Neuronal stem cell (in vitro differentiated cells): ENCODE results near the gene WTAP.
"Not testable (repeated sequence)": the region's sequence is repeated elsewhere in the genome, so short reads cannot be mapped to it uniquely, and the experiment has no call there.

Experiments
- DNase-seq: peaks from one replicate; pipeline ENCODE4 v3.0.0-alpha.2; 2013; ENCODE audit warnings: low spot score
- H2AFZ ChIP-seq: one replicate; pipeline ENCODE4 v1.6.1; 2013; ENCODE audit warnings: mild to moderate bottlenecking, low read length, inconsistent platforms
- H2AK5ac ChIP-seq: 2 replicates; pipeline ENCODE4 v1.6.1; 2013; ENCODE audit warnings: low read depth, mild to moderate bottlenecking, inconsistent platforms, low read length, moderate library complexity, mixed read lengths
- H2BK120ac ChIP-seq: 2 replicates; pipeline ENCODE4 v1.6.1; 2013; ENCODE audit warnings: low read depth, mild to moderate bottlenecking, inconsistent platforms, low read length, moderate library complexity, mixed read lengths
- H2BK12ac ChIP-seq: one replicate; pipeline ENCODE4 v1.6.1; 2013; ENCODE audit warnings: low read length, inconsistent platforms
- H2BK15ac ChIP-seq: 2 replicates; pipeline ENCODE4 v1.6.1; 2013; ENCODE audit warnings: mild to moderate bottlenecking, low read length, inconsistent platforms, mixed read lengths
- H2BK5ac ChIP-seq: one replicate; pipeline ENCODE4 v1.6.1; 2013; ENCODE audit warnings: inconsistent platforms, mild to moderate bottlenecking, low read length, moderate library complexity
- H3K14ac ChIP-seq: one replicate; pipeline ENCODE4 v1.6.1; 2013; ENCODE audit warnings: low read length, inconsistent platforms
- H3K18ac ChIP-seq: 2 replicates; pipeline ENCODE4 v1.6.1; 2013; ENCODE audit warnings: low read length, inconsistent platforms
- H3K23ac ChIP-seq: 2 replicates; pipeline ENCODE4 v1.6.1; 2013; ENCODE audit warnings: low read depth, mild to moderate bottlenecking, mixed read lengths, low read length, inconsistent platforms; ENCODE audit not compliant: poor library complexity
- H3K27ac ChIP-seq: replicated peaks from 3 replicates; pipeline ENCODE4 v1.5.1; 2013; ENCODE audit warnings: low read length, inconsistent platforms
- H3K27me3 ChIP-seq, 3 experiments: 2 replicates each; pipeline ENCODE4 v1.6.1; 2013; ENCODE audit warnings: low read length in 3 of 3, mild to moderate bottlenecking in 2 of 3, inconsistent platforms in 1 of 3, low read depth in 1 of 3, mixed read lengths in 1 of 3, moderate library complexity in 1 of 3; ENCODE audit not compliant: control insufficient read depth in 3 of 3, insufficient read depth in 3 of 3
- H3K36me3 ChIP-seq, 2 donors: replicated peaks in 1 of 2; 2 replicates each; pipeline ENCODE4 v1.6.1; 2013; ENCODE audit warnings: low read length in 2 of 2; ENCODE audit not compliant: control insufficient read depth in 2 of 2, insufficient read depth in 2 of 2
- H3K4ac ChIP-seq: 2 replicates; pipeline ENCODE4 v1.6.1; 2013; ENCODE audit warnings: inconsistent platforms, mild to moderate bottlenecking, low read length, moderate library complexity
- H3K4me1 ChIP-seq, 2 donors: 1 replicate in 1 of 2; 2 replicates in 1 of 2; pipeline ENCODE4 v1.6.1; 2013; ENCODE audit warnings: low read length in 2 of 2, low read depth in 1 of 2; ENCODE audit not compliant: control insufficient read depth in 2 of 2, insufficient read depth in 1 of 2
- H3K4me2 ChIP-seq: one replicate; pipeline ENCODE4 v1.6.1; 2013; ENCODE audit warnings: mild to moderate bottlenecking, low read length, inconsistent platforms; ENCODE audit not compliant: insufficient read depth, poor library complexity, severe bottlenecking
- H3K4me3 ChIP-seq, 2 donors: 2 replicates each; pipeline ENCODE4 v1.5.1; 2013; ENCODE audit warnings: low read length in 2 of 2, mild to moderate bottlenecking in 2 of 2, inconsistent platforms in 1 of 2, moderate library complexity in 1 of 2
- H3K79me1 ChIP-seq: one replicate; pipeline ENCODE4 v1.6.1; 2013; ENCODE audit warnings: low read depth, mild to moderate bottlenecking, inconsistent platforms, low read length, moderate library complexity
- H3K9ac ChIP-seq: one replicate; pipeline ENCODE4 v1.6.1; 2013; ENCODE audit warnings: mild to moderate bottlenecking, low read depth, low read length, inconsistent platforms; ENCODE audit not compliant: poor library complexity
- H3K9me3 ChIP-seq, 2 donors: replicated peaks in 1 of 2; 2 replicates each; pipeline versions ENCODE3 to v1.6.1; 2013; ENCODE audit warnings: low read length in 2 of 2, mild to moderate bottlenecking in 2 of 2, inconsistent platforms in 1 of 2, low read depth in 1 of 2, mixed read lengths in 1 of 2, moderate library complexity in 1 of 2; ENCODE audit not compliant: control insufficient read depth in 2 of 2, insufficient read depth in 1 of 2
- H4K8ac ChIP-seq: one replicate; pipeline ENCODE4 v1.6.1; 2013; ENCODE audit warnings: low read depth, mild to moderate bottlenecking, inconsistent platforms, low read length, moderate library complexity
- H4K91ac ChIP-seq: one replicate; pipeline ENCODE4 v1.6.1; 2013; ENCODE audit warnings: low read length, low read depth, mild to moderate bottlenecking, inconsistent platforms; ENCODE audit not compliant: poor library complexity
- WGBS, 2 donors: extraction: QIAGEN DNeasy Blood & Tissue Kit; methylation state at CpG; one replicate each; pipeline ENCODE4 v1.1.7; 2013; ENCODE audit warnings: missing lambda C conversion rate in 2 of 2, mixed read lengths in 1 of 2; ENCODE audit not compliant: insufficient read length in 2 of 2, insufficient replicate concordance in 1 of 2; ENCODE audit errors: extremely low coverage in 2 of 2; 5-methylcytosine and 5-hydroxymethylcytosine counted together

Gene WTAP

GRCh38 chr6:159746759-159747158, 19.5 kb downstream of the WTAP start:
- Histone ChIP-seq H3K23ac (no peak overlapping the region), H3K27ac (no peak overlapping the region), H3K4me2 (no peak overlapping the region), H3K79me1 (no peaks in the 10 kb centered on the region), H2BK15ac (no peak overlapping the region), H3K4ac (no peak overlapping the region), H4K91ac (no peak overlapping the region), H3K36me3 (peaks cover 35 to 100% of the 10 kb centered on the region in 2 donors), H3K14ac (no peak overlapping the region), H3K9ac (no peak overlapping the region), H4K8ac (no peak overlapping the region), H3K27me3 (no peaks in the 10 kb centered on the region), H3K18ac (no peak overlapping the region), H3K4me3 (no peak overlapping the region), H3K4me1 (no peaks in the 10 kb centered on the region), H2BK12ac (no peak overlapping the region), H2BK120ac (no peak overlapping the region), H3K9me3 (no peaks in the 10 kb centered on the region), H2AFZ (no peak overlapping the region), H2BK5ac (no peak overlapping the region), H2AK5ac (no peak overlapping the region)
- DNase-seq = no peak
- no CpG with 5 or more reads among the region's 1 CpG for WGBS, 2 donors

DNA sequence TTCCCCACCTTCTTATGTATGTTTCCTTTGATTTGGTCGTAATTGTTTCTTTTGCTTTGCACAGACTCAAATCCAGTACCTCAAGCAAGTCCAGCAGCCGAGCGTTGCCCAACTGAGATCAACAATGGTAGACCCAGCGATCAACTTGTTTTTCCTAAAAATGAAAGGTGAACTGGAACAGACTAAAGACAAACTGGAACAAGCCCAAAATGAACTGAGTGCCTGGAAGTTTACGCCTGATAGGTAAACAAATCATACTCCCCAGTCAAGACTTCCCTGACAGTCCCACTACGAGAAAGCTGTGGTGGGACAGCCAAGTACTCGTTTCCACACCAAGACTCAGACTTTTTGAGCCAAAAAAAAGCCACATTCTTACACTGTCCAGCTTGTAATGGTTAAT, 20.8 kb downstream of the WTAP start:
- DNase-seq, H3K4ac ChIP-seq, H3K27me3 ChIP-seq, H4K8ac ChIP-seq, H2AFZ ChIP-seq, H3K9me3 ChIP-seq, H3K27ac ChIP-seq, H3K4me2 ChIP-seq, H3K4me1 ChIP-seq, H3K18ac ChIP-seq, H4K91ac ChIP-seq, H2AK5ac ChIP-seq, H3K9ac ChIP-seq, H2BK12ac ChIP-seq, H2BK15ac ChIP-seq, H2BK120ac ChIP-seq, H3K4me3 ChIP-seq, H2BK5ac ChIP-seq, H3K14ac ChIP-seq, H3K79me1 ChIP-seq, H3K23ac ChIP-seq: not testable (repeated sequence)
- no CpG with 5 or more reads among the region's 7 CpGs for WGBS, 2 donors
- H3K36me3 ChIP-seq = peaks cover 33 to 100% of the 10 kb centered on the region in 2 donors

DNA sequence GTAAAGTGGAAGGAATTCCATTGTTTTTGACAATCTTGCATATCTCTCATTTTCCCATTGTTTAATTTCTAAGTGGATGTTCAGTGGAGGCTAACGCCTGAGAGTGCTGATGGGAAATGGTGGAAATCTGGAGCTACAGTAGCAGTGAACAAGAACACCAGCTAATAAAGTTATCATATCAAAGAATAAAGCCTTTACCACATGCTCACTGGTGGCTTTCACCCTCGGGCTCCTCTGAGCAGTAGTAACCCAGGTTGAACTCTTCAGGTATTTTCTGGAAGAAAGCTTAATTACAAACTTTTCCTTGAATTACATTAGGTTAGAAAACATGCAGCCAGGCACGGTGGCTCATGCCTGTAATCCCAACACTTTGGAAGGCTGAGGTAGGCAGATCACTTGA, 24.1 kb downstream of the WTAP start:
- Histone ChIP-seq H2AK5ac (no peak overlapping the region), H2AFZ (no peak overlapping the region), H4K8ac (no peak overlapping the region), H3K36me3 (peaks cover 30 to 100% of the 10 kb centered on the region in 2 donors), H3K14ac (no peak overlapping the region), H2BK120ac (no peak overlapping the region), H3K18ac (no peak overlapping the region), H3K4ac (no peak overlapping the region), H2BK5ac (no peak overlapping the region), H3K9ac (no peak overlapping the region), H2BK12ac (no peak overlapping the region), H3K27me3 (no peaks in the 10 kb centered on the region), H3K4me3 (no peak overlapping the region), H4K91ac (no peak overlapping the region), H3K9me3 (no peaks in the 10 kb centered on the region), H3K79me1 (no peaks in the 10 kb centered on the region), H3K23ac (no peak overlapping the region), H3K4me2 (no peak overlapping the region), H3K4me1 (no peaks in the 10 kb centered on the region), H3K27ac (no peak overlapping the region), H2BK15ac (no peak overlapping the region)
- WGBS, 2 donors = no CpG with 5 or more reads among the region's 3 CpGs
- DNase-seq = no peak

GRCh38 chr6:159753081-159753872, 26.0 kb downstream of the WTAP start:
- Histone ChIP-seq H3K23ac (no peak overlapping the region), H2AFZ (no peak overlapping the region), H3K18ac (no peak overlapping the region), H3K9me3 (no peaks in the 10 kb centered on the region), H4K8ac (no peak overlapping the region), H3K79me1 (no peaks in the 10 kb centered on the region), H3K27ac (no peak overlapping the region), H4K91ac (no peak overlapping the region), H3K4me3 (no peak overlapping the region), H3K4me2 (no peak overlapping the region), H3K9ac (no peak overlapping the region), H3K4ac (no peak overlapping the region), H3K36me3 (peaks cover 28 to 100% of the 10 kb centered on the region in 2 donors), H2BK120ac (no peak overlapping the region), H3K27me3 (no peaks in the 10 kb centered on the region), H2AK5ac (no peak overlapping the region), H2BK5ac (no peak overlapping the region), H2BK12ac (no peak overlapping the region), H3K4me1 (no peaks in the 10 kb centered on the region), H2BK15ac (no peak overlapping the region), H3K14ac (no peak overlapping the region)
- no CpG with 5 or more reads among the region's 6 CpGs for WGBS, 2 donors
- DNase-seq = no peak
